IMR-90 (cell line): Measurements from ENCODE around the gene MSH3.

Experiments
- CTCF ChIP-seq: conservative IDR thresholded peaks from 2 replicates; pipeline ENCODE4 v1.5.1; 2012; ENCODE audit warnings: mild to moderate bottlenecking, low read depth, low read length, improper control_type of control experiment
- POLR2A ChIP-seq: IDR thresholded peaks from 2 replicates; pipeline ENCODE4 v1.6.1; 2012; ENCODE audit warnings: mild to moderate bottlenecking, low read depth, low read length
- SMC3 ChIP-seq: fragments of 150-350 bp; IDR thresholded peaks from 2 replicates; pipeline ENCODE4 v1.6.1; 2016; ENCODE audit warnings: low read depth, mild to moderate bottlenecking, antibody characterized with exemption, low read length, moderate library complexity

- TF ChIP-seq SMC3, result no peak
- no peak for TF ChIP-seq POLR2A
- TF ChIP-seq CTCF, result no peak
Observed at GRCh38 chr5:80780761-80781285, 126.4 kb downstream of the MSH3 start.
